ENCODE results near the gene PODNL1. TPM values are rescaled to one million over a fixed set of nuclear protein-coding genes. Genes with fewer than 3 reads are reported as not detected.

The PODNL1 gene
- total and polyA plus RNA-seq, 2 of the 8 experiments (the other 6 are each of a cell fraction or from before 2014, with no cell fraction given): 1.0 to 1.5 TPM

DNA sequence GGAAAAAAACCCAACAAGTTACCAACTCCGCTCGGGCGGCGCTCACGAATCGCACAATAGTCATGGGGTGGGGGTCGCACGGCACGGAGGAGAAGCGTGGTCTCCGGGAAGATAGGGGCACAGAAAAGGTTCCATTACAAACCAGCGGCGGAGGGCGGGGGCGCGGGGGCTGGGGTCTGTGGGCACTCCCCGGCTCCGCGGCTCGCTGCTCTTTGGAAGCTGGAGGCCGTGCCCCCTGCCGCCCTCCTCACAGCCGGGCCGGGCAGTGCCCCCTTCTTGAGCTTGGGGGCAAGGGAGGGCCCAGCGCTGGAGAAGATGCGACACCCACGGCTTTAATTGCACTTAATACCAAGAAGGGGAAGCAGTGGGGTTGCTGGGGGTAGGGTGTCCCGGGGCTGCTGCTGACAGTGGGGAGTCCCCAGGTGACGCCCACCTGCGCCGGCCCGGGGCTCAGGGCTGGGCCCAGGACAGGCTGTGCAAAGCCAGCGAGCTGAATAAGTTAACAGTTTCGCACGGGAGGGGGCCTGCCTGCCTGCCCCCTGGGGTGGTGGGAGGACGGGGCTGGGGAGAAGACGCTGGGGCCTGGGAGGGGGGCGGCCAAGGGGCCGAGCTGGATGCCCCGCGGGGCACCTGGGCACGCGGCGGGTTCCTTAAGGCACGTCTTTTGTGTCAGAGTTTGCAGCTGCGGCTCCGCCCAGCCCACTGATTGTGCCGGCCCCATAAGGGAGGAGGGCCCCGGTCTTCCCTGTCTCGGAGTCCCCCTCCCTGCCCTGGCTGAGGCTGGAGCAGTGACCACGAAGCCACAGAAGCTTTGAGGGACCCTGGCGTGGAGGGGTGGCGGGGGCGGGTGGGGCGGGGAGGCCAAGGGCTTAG is 23.8 kb upstream of the PODNL1 start:
- Histone ChIP-seq H4K20me1 (replicated peaks in 1 of 2; ENCODE audit: control insufficient read depth in 1 of 2, insufficient read depth in 2 of 2, low read length in 2 of 2) (peaks cover 0 to 3% of the 10 kb centered on the region in 2 experiments), H3K79me1 (ENCODE audit: low read depth, low read length) (no peaks in the 10 kb centered on the region; the same call in 1 of the 2 replicates), H3K56ac (replicated peaks; ENCODE audit: insufficient read length, low read depth, low read length) (no peak overlapping the region), H3K23ac (ENCODE audit: insufficient read length) (no peak overlapping the region), H3K18ac (ENCODE audit: extremely low read depth, low read length) (no peak overlapping the region; the same call in 1 of the 2 replicates), H4K8ac (ENCODE audit: extremely low read depth, insufficient read depth, low read length) (peak overlapping the region; percentile 64; the same call in 1 of the 2 replicates), H3K9ac (replicated peaks in 1 of 4; ENCODE audit: extremely low read depth in 1 of 4, low read depth in 3 of 4, low read length in 3 of 4) (peak overlapping the region in 1 of 4 experiments; percentile 51; a peak in 2 of 7 replicates), H2BK15ac (ENCODE audit: low read length) (no peak overlapping the region), H2AK5ac (ENCODE audit: low read depth, low read length) (no peak overlapping the region), H4K91ac (replicated peaks; ENCODE audit: insufficient read length, low read length) (no peak overlapping the region), H3K9me3 (ENCODE audit: insufficient read depth in 2 of 2, low read depth in 1 of 2, low read length in 1 of 2) (no peaks in the 10 kb centered on the region), H2BK20ac (ENCODE audit: low read length) (no peak overlapping the region), H3K4me1 (replicated peaks in 1 of 4; ENCODE audit: control insufficient read depth in 3 of 4, insufficient read depth in 4 of 4, low read length in 3 of 4) (peaks cover 0 to 9% (median 4%) of the 10 kb centered on the region in 4 experiments; a peak in 4 of 7 replicates), H2BK5ac (ENCODE audit: low read depth, low read length) (no peak overlapping the region), H3K4me3 (ENCODE audit: extremely low read depth in 1 of 4, insufficient read depth in 2 of 4, low read depth in 3 of 4, low read length in 4 of 4) (peak overlapping the region; percentile 23 to 66 (median 28); a peak in 7 of 8 replicates), H2BK12ac (ENCODE audit: low read depth, low read length) (no peak overlapping the region), H3K36me3 (ENCODE audit: control insufficient read depth in 2 of 4, insufficient read depth in 4 of 4, low read length in 3 of 4) (peaks cover 3 to 30% (median 24%) of the 10 kb centered on the region in 4 experiments; a peak in 6 of 8 replicates), H3K27ac (ENCODE audit: low read depth, low read length) (no peak overlapping the region), H3K79me2 (ENCODE audit: control insufficient read depth in 1 of 2, insufficient read depth in 2 of 2, low read length in 2 of 2) (no peaks in the 10 kb centered on the region), H2AFZ (ENCODE audit: low read length) (no peak overlapping the region), H4K5ac (ENCODE audit: insufficient read length, low read depth, low read length) (no peak overlapping the region), H3K23me2 (ENCODE audit: low read depth, low read length) (peaks cover 13% of the 10 kb centered on the region; the same call in 1 of the 2 replicates), H3K4ac (replicated peaks; ENCODE audit: insufficient read length, low read depth, low read length) (no peak overlapping the region), H2BK120ac (replicated peaks; ENCODE audit: low read depth, low read length) (no peak overlapping the region), H3K27me3 (replicated peaks in 1 of 4; ENCODE audit: control insufficient read depth in 3 of 4, extremely low read depth in 1 of 4, insufficient read depth in 3 of 4, low read length in 3 of 4) (peaks cover 0 to 4% (median 0%) of the 10 kb centered on the region in 4 experiments; a peak in 2 of 7 replicates), H3K14ac (ENCODE audit: insufficient read length) (no peak overlapping the region), H3K4me2 (ENCODE audit: insufficient read depth in 1 of 2, low read depth in 2 of 2, low read length in 2 of 2) (peak overlapping the region; percentile 66 to 98)
- ChIA-PET CTCF (ENCODE audit: partially characterized antibody) (interaction anchor here (0.7 to 7.8 kb wide), 21 partner anchors 9 to 111 kb away, joined by 3 to 77 read pairs (median 5); partner anchors contain the start of genes IL27RA, MISP3 and PODNL1), POLR2A (ENCODE audit: partially characterized antibody) (interaction anchor here (0.6 to 4.8 kb wide), 31 partner anchors 8 to 195 kb away, joined by 3 to 48 read pairs (median 4); partner anchors contain the start of genes BRME1, DCAF15, IL27RA and PODNL1)
- TF ChIP-seq POLR2AphosphoS5 (IDR thresholded peaks at IDR 0.05; ENCODE audit: low read depth, low read length) (0 out of 2 replicates have a peak, but pooled peaks have one; percentile 10), CBX5 (IDR thresholded peaks at IDR 0.05; ENCODE audit: low read depth, low read length) (no peak)
- WGBS, 2 experiments (ENCODE audit: extremely low coverage in 1 of 2, insufficient coverage in 1 of 2, insufficient read length in 1 of 2, insufficient replicate concordance in 2 of 2, low coverage in 1 of 2, low lambda C conversion rate in 2 of 2, missing lambda C conversion rate in 1 of 2): 36% methylated on average over 26 of the region's 55 CpGs; no CpG with 5 or more reads in 1 of the 2 experiments
- no peak for FAIRE-seq
- DNase-seq (ENCODE audit: low read depth in 1 of 2, low spot score in 2 of 2): peak in 1 of 2 experiments; percentile 74

All from H1 (cell line).